B cell (primary cell): ENCODE results near the gene ZNF81.

Source experiments
- EZH2 ChIP-seq: IDR thresholded peaks from 2 replicates; pipeline ENCODE4 v1.6.1; 2012; ENCODE audit warnings: borderline replicate concordance, low read depth, mild to moderate bottlenecking, moderate library complexity, low read length; ENCODE audit not compliant: insufficient read depth, poor library complexity, severe bottlenecking
- TF ChIP-seq, protein P1 (sequence below): fragments of 200-600 bp; IDR thresholded peaks from one replicate; pipeline ENCODE4 v1.8.0; 2022; ENCODE audit warnings: antibody characterized with exemption, mild to moderate bottlenecking

DNA sequence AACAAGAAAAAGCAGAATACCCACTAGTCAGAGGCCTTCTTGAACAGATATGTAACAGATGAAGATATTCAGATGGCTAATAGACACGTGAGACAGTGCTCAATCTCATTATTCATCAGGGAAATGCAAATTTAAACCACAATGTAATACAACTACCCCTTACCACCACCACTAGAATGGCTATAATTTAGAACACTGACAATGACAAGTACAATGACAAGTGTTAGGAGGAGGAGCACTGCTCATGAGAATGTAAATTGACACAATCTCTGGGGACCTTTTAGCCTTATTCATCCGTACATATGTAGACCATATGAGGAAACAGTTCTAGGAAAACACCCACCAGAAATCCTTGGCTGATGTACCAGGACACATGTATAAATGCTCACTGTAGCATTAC lies 13.1 kb downstream of the ZNF81 start:
- TF ChIP-seq EZH2, result no peak
- TF ChIP-seq, protein P1, sequence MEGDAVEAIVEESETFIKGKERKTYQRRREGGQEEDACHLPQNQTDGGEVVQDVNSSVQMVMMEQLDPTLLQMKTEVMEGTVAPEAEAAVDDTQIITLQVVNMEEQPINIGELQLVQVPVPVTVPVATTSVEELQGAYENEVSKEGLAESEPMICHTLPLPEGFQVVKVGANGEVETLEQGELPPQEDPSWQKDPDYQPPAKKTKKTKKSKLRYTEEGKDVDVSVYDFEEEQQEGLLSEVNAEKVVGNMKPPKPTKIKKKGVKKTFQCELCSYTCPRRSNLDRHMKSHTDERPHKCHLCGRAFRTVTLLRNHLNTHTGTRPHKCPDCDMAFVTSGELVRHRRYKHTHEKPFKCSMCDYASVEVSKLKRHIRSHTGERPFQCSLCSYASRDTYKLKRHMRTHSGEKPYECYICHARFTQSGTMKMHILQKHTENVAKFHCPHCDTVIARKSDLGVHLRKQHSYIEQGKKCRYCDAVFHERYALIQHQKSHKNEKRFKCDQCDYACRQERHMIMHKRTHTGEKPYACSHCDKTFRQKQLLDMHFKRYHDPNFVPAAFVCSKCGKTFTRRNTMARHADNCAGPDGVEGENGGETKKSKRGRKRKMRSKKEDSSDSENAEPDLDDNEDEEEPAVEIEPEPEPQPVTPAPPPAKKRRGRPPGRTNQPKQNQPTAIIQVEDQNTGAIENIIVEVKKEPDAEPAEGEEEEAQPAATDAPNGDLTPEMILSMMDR, result no peak
